Cardiac atrium fibroblast (primary cell): ENCODE data around the gene PXYLP1. TPM values are rescaled to one million over a fixed set of nuclear protein-coding genes. Genes with fewer than 3 reads are reported as not detected.

Experiments
- total RNA-seq: library from RNA; depleted of rRNA; stranded (reverse); fragments of >200 nt; gene quantifications from 2 replicates; pipeline ENCODE4 v1.2.3, GENCODE V29; 2015

PXYLP1 gene
- total RNA-seq: 6.9 and 17.3 TPM in 2 replicates

GRCh38 chr3:141231101-141231951, at the start of gene PXYLP1:
PXYLP1 (plus strand) TSS chr3:141231825; CDS start chr3:141260176, 28,351 bp downstream.

Other genes with a start within 250 kb of the PXYLP1 start
- gene SPSB4, start 180.5 kb upstream of the PXYLP1 start, total RNA-seq: not detected in 2 replicates
- gene ZBTB38, start 136.7 kb downstream of the PXYLP1 start, total RNA-seq: 154 and 205 TPM in 2 replicates